Measurements from ENCODE around the gene BAMBI. TPM values are rescaled to one million over a fixed set of nuclear protein-coding genes. Genes with fewer than 3 reads are reported as not detected.

The BAMBI gene
- polyA plus RNA-seq, 2 of the 4 experiments (the other 2 are of a cell fraction): 25.6 to 40.5 TPM

DNA sequence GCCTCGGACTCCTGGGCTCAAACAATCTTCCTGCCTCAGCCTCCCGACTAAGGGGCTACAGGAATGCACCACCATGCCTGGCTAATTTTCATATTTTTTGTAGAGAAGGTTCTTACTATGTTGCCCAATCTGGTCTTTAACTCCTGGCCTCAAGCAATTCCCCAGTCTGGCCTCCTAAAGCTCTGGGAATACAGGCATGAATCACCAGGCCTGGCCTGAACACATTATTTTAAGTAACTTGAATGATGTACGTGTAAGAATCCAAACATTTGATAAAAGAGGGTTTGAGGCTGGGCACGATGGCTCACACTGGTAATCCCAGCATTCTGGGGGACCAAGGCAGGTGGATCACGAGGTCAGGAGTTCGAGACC, 13.0 kb upstream of the BAMBI start:
- ChIA-PET POLR2A (interaction anchor here (1.1 to 1.5 kb wide), 2 partner anchors 13 to 327 kb away, joined by 6 to 9 read pairs; partner anchors contain the start of gene BAMBI), CTCF (interaction anchor here (0.6 to 5.0 kb wide), 96 partner anchors 8 to 934 kb away, joined by 3 to 57 read pairs (median 4); no protein-coding TSS in a partner anchor)
- DNase-seq (ENCODE audit: low read depth in 1 of 2, low spot score in 1 of 2) (no peak), ATAC-seq (no peak), FAIRE-seq (no peak)
- H3K9me3 ChIP-seq: no peaks in the 10 kb centered on the region
- 34% methylated on average over 6 of the region's 6 CpGs for WGBS (ENCODE audit: missing lambda C conversion rate)
- H3K27ac ChIP-seq: peak overlapping the region; percentile 47 to 67; a peak in 5 of 6 replicates
- TF ChIP-seq GATA3 (IDR thresholded peaks at IDR 0.05; ENCODE audit: borderline replicate concordance): no peak
- TF ChIP-seq CBX8 (IDR thresholded peaks at IDR 0.05): no peak
- TF ChIP-seq, protein P1, sequence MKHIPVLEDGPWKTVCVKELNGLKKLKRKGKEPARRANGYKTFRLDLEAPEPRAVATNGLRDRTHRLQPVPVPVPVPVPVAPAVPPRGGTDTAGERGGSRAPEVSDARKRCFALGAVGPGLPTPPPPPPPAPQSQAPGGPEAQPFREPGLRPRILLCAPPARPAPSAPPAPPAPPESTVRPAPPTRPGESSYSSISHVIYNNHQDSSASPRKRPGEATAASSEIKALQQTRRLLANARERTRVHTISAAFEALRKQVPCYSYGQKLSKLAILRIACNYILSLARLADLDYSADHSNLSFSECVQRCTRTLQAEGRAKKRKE (CRISPR knock-in tag; IDR thresholded peaks at IDR 0.05; ENCODE audit: low read depth): no peak
- no peak for TF ChIP-seq CBX2 (IDR thresholded peaks at IDR 0.05; ENCODE audit: borderline replicate concordance, low read depth)
- TF ChIP-seq KDM1A (IDR thresholded peaks at IDR 0.05; ENCODE audit: low read depth): no peak
- no peak for TF ChIP-seq CEBPB (IDR thresholded peaks at IDR 0.05)
- TF ChIP-seq, protein P2, sequence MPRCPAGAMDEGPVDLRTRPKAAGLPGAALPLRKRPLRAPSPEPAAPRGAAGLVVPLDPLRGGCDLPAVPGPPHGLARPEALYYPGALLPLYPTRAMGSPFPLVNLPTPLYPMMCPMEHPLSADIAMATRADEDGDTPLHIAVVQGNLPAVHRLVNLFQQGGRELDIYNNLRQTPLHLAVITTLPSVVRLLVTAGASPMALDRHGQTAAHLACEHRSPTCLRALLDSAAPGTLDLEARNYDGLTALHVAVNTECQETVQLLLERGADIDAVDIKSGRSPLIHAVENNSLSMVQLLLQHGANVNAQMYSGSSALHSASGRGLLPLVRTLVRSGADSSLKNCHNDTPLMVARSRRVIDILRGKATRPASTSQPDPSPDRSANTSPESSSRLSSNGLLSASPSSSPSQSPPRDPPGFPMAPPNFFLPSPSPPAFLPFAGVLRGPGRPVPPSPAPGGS (IDR thresholded peaks at IDR 0.05): no peak
- TF ChIP-seq NPAS2 (CRISPR knock-in tag; IDR thresholded peaks at IDR 0.05; ENCODE audit: borderline replicate concordance): no peak
- no peak for TF ChIP-seq SMC3 (IDR thresholded peaks at IDR 0.05)
- TF ChIP-seq JUN (IDR thresholded peaks at IDR 0.05): no peak
- TF ChIP-seq, protein P3, sequence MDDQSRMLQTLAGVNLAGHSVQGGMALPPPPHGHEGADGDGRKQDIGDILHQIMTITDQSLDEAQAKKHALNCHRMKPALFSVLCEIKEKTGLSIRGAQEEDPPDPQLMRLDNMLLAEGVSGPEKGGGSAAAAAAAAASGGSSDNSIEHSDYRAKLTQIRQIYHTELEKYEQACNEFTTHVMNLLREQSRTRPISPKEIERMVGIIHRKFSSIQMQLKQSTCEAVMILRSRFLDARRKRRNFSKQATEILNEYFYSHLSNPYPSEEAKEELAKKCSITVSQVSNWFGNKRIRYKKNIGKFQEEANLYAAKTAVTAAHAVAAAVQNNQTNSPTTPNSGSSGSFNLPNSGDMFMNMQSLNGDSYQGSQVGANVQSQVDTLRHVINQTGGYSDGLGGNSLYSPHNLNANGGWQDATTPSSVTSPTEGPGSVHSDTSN (IDR thresholded peaks at IDR 0.05): no peak
- no peak for TF ChIP-seq HEYL (CRISPR knock-in tag; IDR thresholded peaks at IDR 0.05)
- no peak for TF ChIP-seq RCOR1 (IDR thresholded peaks at IDR 0.05; ENCODE audit: low read depth, low read length)
- TF ChIP-seq, protein P4, sequence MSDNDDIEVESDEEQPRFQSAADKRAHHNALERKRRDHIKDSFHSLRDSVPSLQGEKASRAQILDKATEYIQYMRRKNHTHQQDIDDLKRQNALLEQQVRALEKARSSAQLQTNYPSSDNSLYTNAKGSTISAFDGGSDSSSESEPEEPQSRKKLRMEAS (IDR thresholded peaks at IDR 0.05): no peak
- TF ChIP-seq FOSL2 (IDR thresholded peaks at IDR 0.05): no peak
- TF ChIP-seq FOSL2 (CRISPR knock-in tag; IDR thresholded peaks at IDR 0.05): no peak
- TF ChIP-seq, protein P5, sequence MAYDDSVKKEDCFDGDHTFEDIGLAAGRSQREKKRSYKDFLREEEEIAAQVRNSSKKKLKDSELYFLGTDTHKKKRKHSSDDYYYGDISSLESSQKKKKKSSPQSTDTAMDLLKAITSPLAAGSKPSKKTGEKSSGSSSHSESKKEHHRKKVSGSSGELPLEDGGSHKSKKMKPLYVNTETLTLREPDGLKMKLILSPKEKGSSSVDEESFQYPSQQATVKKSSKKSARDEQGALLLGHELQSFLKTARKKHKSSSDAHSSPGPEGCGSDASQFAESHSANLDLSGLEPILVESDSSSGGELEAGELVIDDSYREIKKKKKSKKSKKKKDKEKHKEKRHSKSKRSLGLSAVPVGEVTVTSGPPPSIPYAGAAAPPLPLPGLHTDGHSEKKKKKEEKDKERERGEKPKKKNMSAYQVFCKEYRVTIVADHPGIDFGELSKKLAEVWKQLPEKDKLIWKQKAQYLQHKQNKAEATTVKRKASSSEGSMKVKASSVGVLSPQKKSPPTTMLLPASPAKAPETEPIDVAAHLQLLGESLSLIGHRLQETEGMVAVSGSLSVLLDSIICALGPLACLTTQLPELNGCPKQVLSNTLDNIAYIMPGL (CRISPR knock-in tag; IDR thresholded peaks at IDR 0.05; ENCODE audit: borderline replicate concordance): no peak
- TF ChIP-seq HOXB5 (CRISPR knock-in tag; IDR thresholded peaks at IDR 0.05): no peak
- no peak for TF ChIP-seq TP53 (CRISPR knock-in tag; IDR thresholded peaks at IDR 0.05)
- TF ChIP-seq ZNF302 (CRISPR knock-in tag; IDR thresholded peaks at IDR 0.05): no peak
- H3K4me1 ChIP-seq: peaks cover 28% of the 10 kb centered on the region
- peak overlapping the region; percentile 52 for H3K4me2 ChIP-seq
- no peak overlapping the region for H3K4me3 ChIP-seq

DNA sequence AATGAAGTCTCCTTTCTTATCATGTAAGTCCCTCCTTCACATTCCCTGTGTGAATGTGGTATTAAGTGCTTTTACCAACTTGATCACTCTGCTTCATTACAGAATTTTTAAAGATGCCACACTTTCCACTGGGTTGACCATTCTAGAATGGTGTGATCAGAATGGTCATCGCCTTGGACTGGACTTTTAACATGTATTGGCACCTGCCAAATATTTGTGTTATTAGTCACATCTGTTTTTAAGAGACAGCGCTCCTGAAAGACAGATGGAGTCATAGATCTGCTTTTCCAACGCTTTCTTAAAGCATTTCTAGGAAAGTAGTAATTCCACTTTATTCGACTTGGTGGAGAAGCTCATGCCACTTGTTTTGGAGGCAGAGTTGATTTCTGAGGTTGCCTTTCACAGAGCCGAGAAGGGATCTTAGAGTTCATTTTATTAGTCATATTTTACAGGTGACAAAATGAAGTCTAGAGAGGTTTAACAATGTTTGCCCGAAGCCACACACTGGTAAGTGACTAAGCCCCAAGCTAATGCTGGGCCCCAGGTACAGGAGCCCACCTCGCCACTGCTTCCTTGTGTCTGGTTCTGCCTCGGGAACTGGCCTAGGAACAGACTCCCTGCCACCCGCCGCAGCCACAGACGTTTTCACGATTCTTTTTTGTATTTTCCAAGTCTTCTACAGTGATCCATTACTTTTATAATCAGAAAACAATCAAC, 10.4 kb upstream of the BAMBI start:
- Histone ChIP-seq H3K4me1 (peaks cover 17% of the 10 kb centered on the region), H3K27ac (peak overlapping the region in 1 of 2 experiments; percentile 33; a peak in 1 of 6 replicates), H3K4me2 (no peak overlapping the region), H3K9me3 (no peaks in the 10 kb centered on the region), H3K4me3 (no peak overlapping the region)
- no peak for DNase-seq (ENCODE audit: low read depth in 1 of 2, low spot score in 1 of 2)
- ChIA-PET CTCF (interaction anchor here (2.0 to 2.7 kb wide), 3 partner anchors 325 to 638 kb away, joined by 4 to 13 read pairs (median 7); no protein-coding TSS in a partner anchor), POLR2A (no interaction called here)
- WGBS (ENCODE audit: missing lambda C conversion rate): 79% methylated on average over 12 of the region's 12 CpGs
- no peak for FAIRE-seq
- ATAC-seq: no peak
- TF ChIP-seq EHMT2 (IDR thresholded peaks at IDR 0.05; ENCODE audit: low read depth): no peak
- TF ChIP-seq KDM5A (IDR thresholded peaks at IDR 0.05): no peak
- no peak for TF ChIP-seq FOSL2 (IDR thresholded peaks at IDR 0.05)
- 0 out of 2 replicates have a peak, but pooled peaks have one; percentile 3 for TF ChIP-seq FOSL2 (CRISPR knock-in tag; IDR thresholded peaks at IDR 0.05)

All from A549 (cell line).